PC-9 (cell line): ENCODE results near the gene CEP126. TPM values are rescaled to one million over a fixed set of nuclear protein-coding genes. Genes with fewer than 3 reads are reported as not detected.
A peak's percentile ranks its signal among the peaks of the same experiment; 100 is the strongest.

Source experiments
- BruUV-seq: library from RNA; stranded (reverse); fragments of 400-500 nt; replicated peaks from 2 replicates; lab custom pipeline; 2021; lab: Mats Ljungman, UMichigan
- CTCF ChIA-PET: fragments of 300-600 bp; sonication (Branson Sonifier 250); formaldehyde crosslinking; loops from one replicate; lab custom pipeline; 2022; ENCODE audit warnings: antibody characterized with exemption; lab: Charles Lee
- POLR2A ChIA-PET: fragments of 300-600 bp; sonication (Branson Sonifier 250); formaldehyde crosslinking; loops from one replicate; lab custom pipeline; 2022; ENCODE audit warnings: antibody characterized with exemption; ENCODE audit not compliant: unreplicated experiment; lab: Charles Lee
- DNase-seq, 2 experiments: peaks; one replicate each; pipeline versions ENCODE4 v3.0.0 to v3.0.0-alpha.2; 2015 to 2022; ENCODE audit warnings: mixed read lengths in 1 of 2
- H2AFZ ChIP-seq: fragments of 200-600 bp; sonication (generic); 2 replicates; pipeline ENCODE4 v1.8.1; 2017; ENCODE audit warnings: antibody characterized with exemption
- H3F3A ChIP-seq: fragments of 200-600 bp; sonication (generic); 2 replicates; pipeline ENCODE4 v1.8.1; 2017; ENCODE audit warnings: antibody characterized with exemption, mild to moderate bottlenecking, low read depth; ENCODE audit not compliant: insufficient read depth
- H3K27ac ChIP-seq: fragments of 200-600 bp; sonication (generic); 2 replicates; pipeline ENCODE4 v1.6.1; 2016; ENCODE audit warnings: mixed run types
- H3K27me3 ChIP-seq: fragments of 200-600 bp; sonication (generic); 2 replicates; pipeline ENCODE4 v1.6.1; 2016; ENCODE audit warnings: low read depth, mixed run types; ENCODE audit not compliant: insufficient read depth
- H3K36me3 ChIP-seq: fragments of 200-600 bp; sonication (generic); 2 replicates; pipeline ENCODE4 v1.6.1; 2016; ENCODE audit warnings: low read depth, mixed run types
- H3K4me1 ChIP-seq: fragments of 200-600 bp; sonication (generic); replicated peaks from 2 replicates; pipeline ENCODE4 v1.6.1; 2016; ENCODE audit warnings: mixed run types; ENCODE audit not compliant: insufficient read depth
- H3K4me2 ChIP-seq: fragments of 200-600 bp; sonication (generic); 2 replicates; pipeline ENCODE4 v1.6.1; 2017; ENCODE audit warnings: mixed run types
- H3K4me3 ChIP-seq: fragments of 200-600 bp; sonication (generic); 2 replicates; pipeline ENCODE4 v1.6.1; 2016; ENCODE audit warnings: mixed run types
- H3K79me2 ChIP-seq: fragments of 200-600 bp; sonication (generic); 2 replicates; pipeline ENCODE4 v1.6.1; 2017; ENCODE audit warnings: low read depth, mixed run types
- H3K9me2 ChIP-seq: fragments of 200-600 bp; sonication (generic); 2 replicates; pipeline ENCODE4 v1.8.1; 2017; ENCODE audit warnings: mild to moderate bottlenecking; ENCODE audit not compliant: insufficient read depth
- H3K9me3 ChIP-seq: fragments of 200-600 bp; sonication (generic); 2 replicates; pipeline ENCODE4 v1.8.1; 2016; ENCODE audit warnings: low read depth; ENCODE audit not compliant: insufficient read depth
- H4K20me1 ChIP-seq: fragments of 200-600 bp; sonication (generic); 2 replicates; pipeline ENCODE4 v1.8.1; 2017; ENCODE audit not compliant: insufficient read depth
- CTCF ChIP-seq: fragments of 200-600 bp; sonication (generic); conservative IDR thresholded peaks from 2 replicates; pipeline ENCODE4 v1.6.1; 2017; ENCODE audit warnings: mixed run types, antibody characterized with exemption, mild to moderate bottlenecking, moderate library complexity
- EZH2 ChIP-seq: fragments of 200-600 bp; sonication (generic); IDR thresholded peaks from 2 replicates; pipeline ENCODE4 v1.8.0; 2017; ENCODE audit warnings: antibody characterized with exemption, low read depth
- intact Hi-C: fragments of 100-400 bp; cut with micrococcal nuclease; formaldehyde crosslinking; loops from one replicate; pipeline ENCODE4 v1.10.0; 2022; ENCODE audit not compliant: unreplicated experiment
- total RNA-seq: library from RNA; stranded (reverse); gene quantifications from 2 replicates; pipeline ENCODE4 v1.2.3, GENCODE V29; 2021

The CEP126 gene
- total RNA-seq, 1 experiment from 2014 or later: 6.0 TPM

GRCh38 chr11:102036757-102037156 is 121.9 kb downstream of the CEP126 start:
- intact Hi-C loops: no loop called here
- Histone ChIP-seq H3K4me1 (no peaks in the 10 kb centered on the region), H2AFZ (no peak overlapping the region), H3K9me2 (no peaks in the 10 kb centered on the region), H4K20me1 (no peaks in the 10 kb centered on the region), H3K4me2 (no peak overlapping the region), H3K9me3 (no peaks in the 10 kb centered on the region), H3K27me3 (no peaks in the 10 kb centered on the region), H3K27ac (no peak overlapping the region), H3K79me2 (no peaks in the 10 kb centered on the region), H3F3A (no peaks in the 10 kb centered on the region), H3K36me3 (no peaks in the 10 kb centered on the region), H3K4me3 (no peak overlapping the region)
- ChIA-PET CTCF (no interaction called here), POLR2A (no interaction called here)
- no TSS peak for BruUV-seq
- no peak for DNase-seq
- TF ChIP-seq CTCF: no peak
- TF ChIP-seq EZH2: no peak

DNA sequence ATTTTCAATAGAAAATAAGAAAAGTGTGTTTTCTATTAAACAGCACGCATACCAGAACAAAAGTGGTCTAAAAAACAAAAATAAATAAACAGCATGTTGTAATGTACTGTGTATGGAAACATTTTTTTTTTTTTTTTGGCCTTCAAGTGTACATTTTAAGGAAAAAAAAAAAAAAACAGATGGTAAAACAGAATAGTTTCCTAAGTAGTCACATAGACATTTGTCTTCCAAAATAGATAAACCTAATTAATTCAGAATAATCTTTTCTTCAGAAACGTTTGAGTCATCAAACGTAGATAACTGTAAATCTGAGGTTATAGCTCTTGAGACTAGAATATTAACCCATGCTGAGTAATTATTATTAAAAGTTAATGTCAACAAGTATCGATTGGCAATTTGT is 132.0 kb downstream of the CEP126 start:
- DNase-seq: no peak
- no peak for TF ChIP-seq CTCF
- TF ChIP-seq EZH2: no peak
- Histone ChIP-seq H3K4me3 (peak overlapping the region; percentile 39; the same call in 1 of the 2 replicates), H2AFZ (peak overlapping the region; percentile 71), H3F3A (no peaks in the 10 kb centered on the region), H3K4me1 (no peaks in the 10 kb centered on the region), H3K79me2 (no peaks in the 10 kb centered on the region), H3K9me3 (no peaks in the 10 kb centered on the region), H3K4me2 (peak overlapping the region; percentile 68), H3K9me2 (no peaks in the 10 kb centered on the region), H3K27ac (no peak overlapping the region), H3K36me3 (no peaks in the 10 kb centered on the region), H4K20me1 (no peaks in the 10 kb centered on the region), H3K27me3 (no peaks in the 10 kb centered on the region)
- ChIA-PET CTCF (interaction anchor here (0.7 kb wide), 1 partner anchor 557 kb away, joined by 5 read pairs; no protein-coding TSS in a partner anchor), POLR2A (no interaction called here)
- no TSS peak for BruUV-seq
- intact Hi-C loops: no loop called here

GRCh38 chr11:102047305-102047924 is 132.6 kb downstream of the CEP126 start, which contains the start of gene CFAP300:
TSS of gene CFAP300 (plus strand) at chr11:102047437. CDS start at chr11:102047471, 34 bp downstream.
- peak within 1 kb of the TSS; percentile 68 for H3K4me2 ChIP-seq
- BruUV-seq: TSS peak; percentile 54
- no peaks in the 10 kb centered on the region for H3K27me3 ChIP-seq
- DNase-seq: peak in 1 of 2 experiments; percentile 68
- H3K27ac ChIP-seq: no peak within 1 kb of the TSS
- H3K4me3 ChIP-seq: peak within 1 kb of the TSS; percentile 39; the same call in 1 of the 2 replicates
- no peaks in the 10 kb centered on the region for H3K9me2 ChIP-seq
- intact Hi-C loops: no loop called here
- H3K36me3 ChIP-seq: no peaks in the 10 kb centered on the region
- no peak for TF ChIP-seq CTCF
- TF ChIP-seq EZH2: no peak
- no peaks in the 10 kb centered on the region for H4K20me1 ChIP-seq
- ChIA-PET CTCF (interaction anchor here (0.7 kb wide), 1 partner anchor 557 kb away, joined by 5 read pairs; no protein-coding TSS in a partner anchor), POLR2A (interaction anchor here (0.6 to 0.7 kb wide), 2 partner anchors 41 to 189 kb away, joined by 3 to 5 read pairs; no protein-coding TSS in a partner anchor)
- H2AFZ ChIP-seq: peak within 1 kb of the TSS; percentile 71
- H3K79me2 ChIP-seq: no peaks in the 10 kb centered on the region
- H3K9me3 ChIP-seq: no peaks in the 10 kb centered on the region
- no peaks in the 10 kb centered on the region for H3F3A ChIP-seq
- H3K4me1 ChIP-seq: no peaks in the 10 kb centered on the region

Other genes with a start within 250 kb of the CEP126 start
- gene ANGPTL5, start 1.5 kb downstream of the CEP126 start, total RNA-seq: not detected in 2 replicates
- gene CFAP300, start 132.4 kb downstream of the CEP126 start, total RNA-seq: 1.9 and 2.2 TPM in 2 replicates
- gene YAP1, start 195.4 kb downstream of the CEP126 start, total RNA-seq: 101 and 111 TPM in 2 replicates